Measurements from ENCODE around the gene PRPF31. TPM values are rescaled to one million over a fixed set of nuclear protein-coding genes. Genes with fewer than 3 reads are reported as not detected.

The PRPF31 gene
- total RNA-seq, 1 experiment from 2014 or later: 84.4 TPM

DNA sequence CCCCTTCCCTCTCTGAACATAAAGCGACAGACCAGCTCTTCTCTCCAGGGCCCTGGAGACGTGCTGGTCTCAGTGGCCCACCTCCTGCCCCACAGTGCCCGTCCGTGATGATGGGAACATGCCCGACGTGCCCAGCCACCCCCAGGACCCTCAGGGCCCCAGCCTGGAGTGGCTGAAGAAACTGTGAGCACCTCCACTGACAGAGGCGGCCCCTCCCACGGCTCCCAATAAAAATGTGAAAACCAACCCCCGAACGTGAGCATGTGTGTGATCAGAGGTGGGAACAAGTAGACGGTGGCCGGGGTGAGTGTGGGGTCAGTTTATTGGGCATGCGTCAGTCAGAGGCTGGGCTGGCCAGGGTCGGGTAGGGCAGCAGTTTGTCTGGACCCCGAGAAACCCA lies 8.8 kb upstream of the PRPF31 start:
- H2BK120ac ChIP-seq (ENCODE audit: low read depth, low read length, poor library complexity, severe bottlenecking): no peak overlapping the region
- H3K4me1 Mint-ChIP-seq: peaks cover 2 to 6% of the 10 kb centered on the region in 2 experiments; a peak in 1 of 4 replicates

More for the DNA sequence above, 8.8 kb upstream of the PRPF31 start:
- Histone ChIP-seq H4K8ac (replicated peaks; ENCODE audit: insufficient read length, low read depth, low read length) (no peak overlapping the region), H2AK5ac (ENCODE audit: insufficient read length, low read length) (no peak overlapping the region), H3K79me2 (ENCODE audit: insufficient read depth, low read length) (peaks cover 1% of the 10 kb centered on the region; the same call in 1 of the 2 replicates), H3K9ac (ENCODE audit: extremely low read depth, insufficient read length, low read length) (no peak overlapping the region), H2BK5ac (ENCODE audit: insufficient read length, low read length) (no peak overlapping the region), H3K27ac (ENCODE audit: insufficient read length, low read depth, low read length) (no peak overlapping the region), H3K4me2 (ENCODE audit: insufficient read depth, insufficient read length, low read length) (no peak overlapping the region), H3K79me1 (ENCODE audit: insufficient read depth, low read depth, low read length, poor library complexity, severe bottlenecking) (peaks cover 4% of the 10 kb centered on the region), H2BK12ac (ENCODE audit: insufficient read length, low read depth, low read length) (no peak overlapping the region), H2BK15ac (ENCODE audit: low read depth, low read length) (no peak overlapping the region), H4K5ac (ENCODE audit: insufficient read length, low read depth, low read length) (no peak overlapping the region), H2AFZ (ENCODE audit: low read length) (no peak overlapping the region), H3K18ac (ENCODE audit: insufficient read length, low read depth, low read length) (no peak overlapping the region), H2BK20ac (ENCODE audit: low read depth, low read length, poor library complexity, severe bottlenecking) (no peak overlapping the region), H3T11ph (ENCODE audit: low read length) (no peak overlapping the region), H3K23me2 (ENCODE audit: insufficient read length, low read depth, low read length, poor library complexity, severe bottlenecking) (peaks cover 5% of the 10 kb centered on the region), H3K56ac (ENCODE audit: insufficient read length, low read depth, low read length) (no peak overlapping the region), H4K91ac (ENCODE audit: insufficient read length, low read depth, low read length) (no peak overlapping the region), H3K14ac (ENCODE audit: insufficient read depth, low read length) (no peak overlapping the region), H3K4me1 (ENCODE audit: insufficient read depth, low read length) (no peaks in the 10 kb centered on the region), H4K20me1 (ENCODE audit: control insufficient read depth, insufficient read depth, insufficient read length) (no peaks in the 10 kb centered on the region), H3K23ac (ENCODE audit: insufficient read length, low read depth, low read length) (no peak overlapping the region), H3K4ac (ENCODE audit: low read depth, low read length) (no peak overlapping the region), H3K27me3 (ENCODE audit: insufficient read depth, low read length) (no peaks in the 10 kb centered on the region), H3K9me3 (ENCODE audit: control insufficient read depth, low read depth, low read length) (no peaks in the 10 kb centered on the region)
- TF ChIP-seq, protein P1, sequence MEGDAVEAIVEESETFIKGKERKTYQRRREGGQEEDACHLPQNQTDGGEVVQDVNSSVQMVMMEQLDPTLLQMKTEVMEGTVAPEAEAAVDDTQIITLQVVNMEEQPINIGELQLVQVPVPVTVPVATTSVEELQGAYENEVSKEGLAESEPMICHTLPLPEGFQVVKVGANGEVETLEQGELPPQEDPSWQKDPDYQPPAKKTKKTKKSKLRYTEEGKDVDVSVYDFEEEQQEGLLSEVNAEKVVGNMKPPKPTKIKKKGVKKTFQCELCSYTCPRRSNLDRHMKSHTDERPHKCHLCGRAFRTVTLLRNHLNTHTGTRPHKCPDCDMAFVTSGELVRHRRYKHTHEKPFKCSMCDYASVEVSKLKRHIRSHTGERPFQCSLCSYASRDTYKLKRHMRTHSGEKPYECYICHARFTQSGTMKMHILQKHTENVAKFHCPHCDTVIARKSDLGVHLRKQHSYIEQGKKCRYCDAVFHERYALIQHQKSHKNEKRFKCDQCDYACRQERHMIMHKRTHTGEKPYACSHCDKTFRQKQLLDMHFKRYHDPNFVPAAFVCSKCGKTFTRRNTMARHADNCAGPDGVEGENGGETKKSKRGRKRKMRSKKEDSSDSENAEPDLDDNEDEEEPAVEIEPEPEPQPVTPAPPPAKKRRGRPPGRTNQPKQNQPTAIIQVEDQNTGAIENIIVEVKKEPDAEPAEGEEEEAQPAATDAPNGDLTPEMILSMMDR (conservative IDR thresholded peaks at IDR 0.05): no peak
- no CpG with 5 or more reads among the region's 15 CpGs for WGBS (ENCODE audit: extremely low coverage, insufficient read length, low lambda C conversion rate)
- Mint-ChIP-seq H3K4me3 (no peak overlapping the region), H3K36me3 (ENCODE audit: insufficient read depth in 1 of 3, low read depth in 3 of 3) (peaks cover 45 to 63% (median 58%) of the 10 kb centered on the region in 3 experiments), H3K27ac (no peak overlapping the region), H3K27me3 (ENCODE audit: low read depth) (no peaks in the 10 kb centered on the region; the same call in 1 of the 2 replicates), H3K9me3 (peaks cover 0 to 2% of the 10 kb centered on the region in 2 experiments; a peak in 3 of 5 replicates)
- no peak for DNase-seq
